ENCODE results near the gene LRRC26. TPM values are rescaled to one million over a fixed set of nuclear protein-coding genes. Genes with fewer than 3 reads are reported as not detected.
"Not testable (repeated sequence)": the region's sequence is repeated elsewhere in the genome, so short reads cannot be mapped to it uniquely, and the experiment has no call there.

Gene LRRC26
- polyA plus RNA-seq, 4 donors: 0.67 to 13.0 (median 1.4) TPM

GRCh38 chr9:137123468-137123837, 46.4 kb downstream of the LRRC26 start:
- Histone ChIP-seq H3K4me3 (ENCODE audit: low read depth in 1 of 3, low read length in 3 of 3) (no peak overlapping the region), H3K27me3 (ENCODE audit: control insufficient read depth in 3 of 3, insufficient read depth in 3 of 3, low read length in 3 of 3) (no peaks in the 10 kb centered on the region), H3K27ac (ENCODE audit: low read depth in 1 of 3, low read length in 2 of 3) (no peak overlapping the region), H3K4me1 (ENCODE audit: control insufficient read depth in 3 of 3, insufficient read depth in 2 of 3, low read depth in 1 of 3, low read length in 2 of 3) (peaks cover 0 to 17% (median 6%) of the 10 kb centered on the region in 3 donors), H3K9me3 (ENCODE audit: control insufficient read depth in 2 of 2, insufficient read depth in 1 of 2, low read depth in 1 of 2, low read length in 1 of 2) (no peaks in the 10 kb centered on the region), H3K36me3 (ENCODE audit: control insufficient read depth in 3 of 3, insufficient read depth in 2 of 3, low read depth in 1 of 3, low read length in 3 of 3) (no peaks in the 10 kb centered on the region)
- FAIRE-seq (no peak), DNase-seq (no peak)
- 66 to 79% (median 74%) methylated on average over 5 of the region's 5 CpGs for WGBS, 3 donors

DNA sequence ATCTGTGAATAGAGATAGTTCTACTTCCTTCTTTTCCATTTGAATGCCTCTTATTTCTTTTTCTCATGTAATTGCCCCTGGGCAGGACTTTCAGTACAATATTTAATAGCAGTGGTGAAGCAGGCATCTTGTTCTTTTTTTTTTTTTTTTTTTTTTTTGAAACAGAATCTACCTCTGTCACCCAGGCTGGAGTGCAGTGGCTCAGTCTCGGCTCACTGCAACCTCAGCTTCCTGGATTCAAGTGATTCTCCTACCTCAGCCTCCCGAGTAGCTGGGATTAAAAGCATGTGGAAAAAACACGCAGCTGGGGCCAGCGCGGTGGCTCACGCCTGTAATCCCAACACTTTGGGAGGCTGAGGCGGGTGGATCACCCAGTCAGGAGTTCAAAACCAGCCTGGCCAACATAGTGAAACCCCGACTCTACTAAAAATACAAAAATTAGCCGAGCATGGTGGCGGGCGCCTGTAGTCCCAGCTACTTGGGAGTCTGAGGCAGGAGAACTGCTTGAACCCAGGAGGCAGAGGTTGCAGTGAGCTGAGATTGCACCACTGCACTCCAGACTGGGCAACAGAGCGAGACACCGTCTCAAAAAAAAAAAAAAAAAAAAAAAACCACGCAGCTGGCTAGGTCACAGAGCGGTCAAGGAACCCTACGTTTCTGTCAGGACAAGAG, 46.9 kb downstream of the LRRC26 start:
- H3K27me3 ChIP-seq (ENCODE audit: control insufficient read depth in 3 of 3, insufficient read depth in 3 of 3, low read length in 3 of 3); H3K9me3 ChIP-seq (ENCODE audit: control insufficient read depth in 2 of 2, insufficient read depth in 1 of 2, low read depth in 1 of 2, low read length in 1 of 2); H3K27ac ChIP-seq (ENCODE audit: low read depth in 1 of 3, low read length in 2 of 3); DNase-seq; FAIRE-seq; H3K36me3 ChIP-seq (ENCODE audit: control insufficient read depth in 3 of 3, insufficient read depth in 2 of 3, low read depth in 1 of 3, low read length in 3 of 3); H3K4me3 ChIP-seq (ENCODE audit: low read depth in 1 of 3, low read length in 3 of 3): not testable (repeated sequence)
- WGBS, 3 donors: 86 to 90% (median 86%) methylated on average over 14 to 16 of the region's 16 CpGs
- peaks cover 0 to 12% (median 3%) of the 10 kb centered on the region in 3 donors for H3K4me1 ChIP-seq (ENCODE audit: control insufficient read depth in 3 of 3, insufficient read depth in 2 of 3, low read depth in 1 of 3, low read length in 2 of 3)

- not testable (repeated sequence) for DNase-seq; H3K4me3 ChIP-seq (ENCODE audit: low read depth in 1 of 3, low read length in 3 of 3); H3K27me3 ChIP-seq (ENCODE audit: control insufficient read depth in 3 of 3, insufficient read depth in 3 of 3, low read length in 3 of 3); H3K9me3 ChIP-seq (ENCODE audit: control insufficient read depth in 2 of 2, insufficient read depth in 1 of 2, low read depth in 1 of 2, low read length in 1 of 2); H3K36me3 ChIP-seq (ENCODE audit: control insufficient read depth in 3 of 3, insufficient read depth in 2 of 3, low read depth in 1 of 3, low read length in 3 of 3); H3K27ac ChIP-seq (ENCODE audit: low read depth in 1 of 3, low read length in 2 of 3); FAIRE-seq
- 55 to 69% (median 60%) methylated on average over 23 to 25 of the region's 25 CpGs for WGBS, 3 donors
- H3K4me1 ChIP-seq (ENCODE audit: control insufficient read depth in 3 of 3, insufficient read depth in 2 of 3, low read depth in 1 of 3, low read length in 2 of 3): peaks cover 0 to 11% (median 0%) of the 10 kb centered on the region in 3 donors
Observed at GRCh38 chr9:137121927-137122795, 47.7 kb downstream of the LRRC26 start.

Other genes starting within 250 kb of the LRRC26 start
- 100 to 1,000 TPM in 3 of 4 donors, 10 to 100 TPM in 1; 96.1 to 262 (median 181) TPM for gene FBXW5, start 225.3 kb downstream of the LRRC26 start, polyA plus RNA-seq
- gene C8G, start 224.8 kb downstream of the LRRC26 start, polyA plus RNA-seq: 100 to 1,000 TPM in 1 of 4 donors, 10 to 100 TPM in 3; 13.6 to 106 (median 61.3) TPM
- gene LCN12, start 217.8 kb downstream of the LRRC26 start, polyA plus RNA-seq: 10 to 100 TPM in 1 of 4 donors, 1 to 10 TPM in 2, not detected in 1; 2.2 to 88.7 (median 3.4) TPM
- gene PTGDS, start 192.5 kb downstream of the LRRC26 start, polyA plus RNA-seq: 10 to 100 TPM in 2 of 4 donors, 1 to 10 TPM in 1, under 1 TPM in 1; 0.86 to 38.0 (median 19.4) TPM
- under 1 TPM in 2 of 4 donors, not detected in 2; 0.07 to 0.16 TPM for gene LCNL1, start 187.1 kb downstream of the LRRC26 start, polyA plus RNA-seq
- gene PAXX, start 177.6 kb downstream of the LRRC26 start, polyA plus RNA-seq: 10 to 100 TPM; 33.7 to 85.9 (median 75.5) TPM
- 1 to 10 TPM in 2 of 4 donors, under 1 TPM in 1, not detected in 1; 0.81 to 6.2 (median 1.4) TPM for gene CLIC3, start 173.5 kb downstream of the LRRC26 start, polyA plus RNA-seq
- gene ABCA2, start 141.8 kb downstream of the LRRC26 start, polyA plus RNA-seq: 10 to 100 TPM in 2 of 4 donors, 1 to 10 TPM in 2; 3.4 to 29.0 (median 8.8) TPM
- gene FUT7, start 138.0 kb downstream of the LRRC26 start, polyA plus RNA-seq: under 1 TPM in 2 of 4 donors, not detected in 2; 0.09 to 0.90 TPM
- 10 to 100 TPM; 18.3 to 84.6 (median 33.7) TPM for gene NPDC1, start 123.9 kb downstream of the LRRC26 start, polyA plus RNA-seq
- 10 to 100 TPM in 2 of 4 donors, 1 to 10 TPM in 2; 5.5 to 16.5 (median 8.3) TPM for gene ENTPD2, start 116.0 kb downstream of the LRRC26 start, polyA plus RNA-seq
- gene SAPCD2, start 99.5 kb downstream of the LRRC26 start, polyA plus RNA-seq: 10 to 100 TPM in 2 of 4 donors, 1 to 10 TPM in 1, under 1 TPM in 1; 0.81 to 22.2 (median 7.0) TPM
- gene UAP1L1, start 92.5 kb downstream of the LRRC26 start, polyA plus RNA-seq: 10 to 100 TPM in 1 of 4 donors, 1 to 10 TPM in 2, under 1 TPM in 1; 0.89 to 25.8 (median 5.3) TPM
- 10 to 100 TPM; 40.3 to 69.4 (median 42.5) TPM for gene MAN1B1, start 83.1 kb downstream of the LRRC26 start, polyA plus RNA-seq
- 100 to 1,000 TPM in 3 of 4 donors, 10 to 100 TPM in 1; 66.2 to 179 (median 121) TPM for gene DPP7, start 55.3 kb downstream of the LRRC26 start, polyA plus RNA-seq
- gene GRIN1, start 30.9 kb downstream of the LRRC26 start, polyA plus RNA-seq: under 1 TPM in 2 of 4 donors, not detected in 2; 0.79 to 0.92 TPM
- gene TMEM210, start 2.0 kb upstream of the LRRC26 start, polyA plus RNA-seq: not detected
- 10 to 100 TPM; 20.0 to 44.2 (median 37.0) TPM for gene ANAPC2, start 18.5 kb upstream of the LRRC26 start, polyA plus RNA-seq
- 100 to 1,000 TPM in 2 of 4 donors, 10 to 100 TPM in 2; 68.9 to 146 (median 103) TPM for gene SSNA1, start 18.6 kb upstream of the LRRC26 start, polyA plus RNA-seq
- gene TPRN, start 30.7 kb upstream of the LRRC26 start, polyA plus RNA-seq: 10 to 100 TPM; 34.1 to 98.4 (median 65.9) TPM
- gene TMEM203, start 35.6 kb upstream of the LRRC26 start, polyA plus RNA-seq: 10 to 100 TPM; 33.0 to 38.2 (median 35.0) TPM
- gene NDOR1, start 35.6 kb upstream of the LRRC26 start, polyA plus RNA-seq: 10 to 100 TPM in 2 of 4 donors, 1 to 10 TPM in 2; 9.2 to 15.3 (median 12.1) TPM
- gene RNF208, start 52.2 kb upstream of the LRRC26 start, polyA plus RNA-seq: 10 to 100 TPM in 1 of 4 donors, 1 to 10 TPM in 3; 2.7 to 10.8 (median 8.3) TPM
- gene CYSRT1, start 55.1 kb upstream of the LRRC26 start, polyA plus RNA-seq: 10 to 100 TPM in 1 of 4 donors, 1 to 10 TPM in 1, under 1 TPM in 2; 0.57 to 70.0 (median 1.5) TPM
- 10 to 100 TPM in 1 of 4 donors, under 1 TPM in 1, not detected in 2; 0.03 to 83.7 TPM for gene RNF224, start 57.5 kb upstream of the LRRC26 start, polyA plus RNA-seq
- 10 to 100 TPM in 1 of 4 donors, under 1 TPM in 3; 0.21 to 30.3 (median 0.85) TPM for gene SLC34A3, start 60.9 kb upstream of the LRRC26 start, polyA plus RNA-seq
- gene TUBB4B, start 71.2 kb upstream of the LRRC26 start, polyA plus RNA-seq: 100 to 1,000 TPM; 365 to 445 (median 372) TPM
- gene STPG3, start 81.2 kb upstream of the LRRC26 start, polyA plus RNA-seq: 1 to 10 TPM in 1 of 4 donors, not detected in 3; 3.9 TPM
- 10 to 100 TPM; 34.7 to 62.5 (median 40.1) TPM for gene NELFB, start 85.3 kb upstream of the LRRC26 start, polyA plus RNA-seq
- gene TOR4A, start 107.7 kb upstream of the LRRC26 start, polyA plus RNA-seq: 10 to 100 TPM in 2 of 4 donors, 1 to 10 TPM in 2; 3.4 to 21.5 (median 15.4) TPM
- gene NRARP, start 132.2 kb upstream of the LRRC26 start, polyA plus RNA-seq: 10 to 100 TPM in 2 of 4 donors, 1 to 10 TPM in 2; 3.2 to 39.9 (median 8.9) TPM